SK-N-SH treated with all-trans-retinoic acid at 6 μM for 48 hours (cell line): ENCODE data around the gene SIRT1.

Source experiments
- CREB5 ChIP-seq: fragments of 250-450 bp; sonication (Bioruptor Pico); IDR thresholded peaks from 2 replicates; pipeline ENCODE4 v1.5.1; 2020; ENCODE audit warnings: low read depth, mild to moderate bottlenecking, moderate library complexity
- ISL1 ChIP-seq: fragments of 250-450 bp; sonication (Bioruptor Pico); IDR thresholded peaks from 2 replicates; pipeline ENCODE4 v2.1.2; 2022; ENCODE audit warnings: mild to moderate bottlenecking, moderate library complexity
- RARB ChIP-seq: fragments of 250-450 bp; sonication (Bioruptor Pico); IDR thresholded peaks from 2 replicates; pipeline ENCODE4 v1.8.0; 2021; ENCODE audit warnings: mild to moderate bottlenecking, moderate library complexity
- TCF4 ChIP-seq: fragments of 250-450 bp; sonication (Bioruptor Pico); IDR thresholded peaks from 2 replicates; pipeline ENCODE4 v1.8.0; 2021; ENCODE audit warnings: mild to moderate bottlenecking, moderate library complexity, borderline replicate concordance

- TF ChIP-seq CREB5 (no peak), TCF4 (CRISPR knock-in tag) (no peak), RARB (CRISPR knock-in tag) (no peak), ISL1 (CRISPR knock-in tag) (no peak)
These were observed 21.4 kb upstream of the SIRT1 start for GRCh38 chr10:67863094-67863493.
